ENCODE results near the gene PFDN6. TPM values are rescaled to one million over a fixed set of nuclear protein-coding genes. Genes with fewer than 3 reads are reported as not detected.
"Not testable (repeated sequence)": the region's sequence is repeated elsewhere in the genome, so short reads cannot be mapped to it uniquely, and the experiment has no call there.

Gene PFDN6
- polyA plus RNA-seq, 3 donors, result 47.0 to 131 (median 77.7) TPM

GRCh38 chr6:33272275-33273128, 16.9 kb upstream of the PFDN6 start:
- 8 to 13% (median 9%) methylated on average over 22 of the region's 22 CpGs for WGBS, 3 donors

GRCh38 chr6:33273129-33273923, 16.1 kb upstream of the PFDN6 start:
- 52 to 66% (median 54%) methylated on average over 11 of the region's 11 CpGs for WGBS, 3 donors
- H3K27ac ChIP-seq (ENCODE audit: low read depth, low read length), result no peak overlapping the region

More at GRCh38 chr6:33272275-33273128, 16.9 kb upstream of the PFDN6 start:
- peak overlapping the region; percentile 4 for H3K27ac ChIP-seq (ENCODE audit: low read depth, low read length)

GRCh38 chr6:33273924-33274902, 15.2 kb upstream of the PFDN6 start:
- 55 to 65% (median 59%) methylated on average over 14 of the region's 14 CpGs for WGBS, 3 donors
- H3K27ac ChIP-seq (ENCODE audit: low read depth, low read length), result no peak overlapping the region

- WGBS, 3 donors, result 77 to 81% (median 78%) methylated on average over 16 of the region's 16 CpGs
- not testable (repeated sequence) for H3K27ac ChIP-seq (ENCODE audit: low read depth, low read length)
Observed at GRCh38 chr6:33275795-33276580, 13.4 kb upstream of the PFDN6 start.

GRCh38 chr6:33276581-33276863, 12.9 kb upstream of the PFDN6 start:
- no peak overlapping the region for H3K27ac ChIP-seq (ENCODE audit: low read depth, low read length)

GRCh38 chr6:33276864-33277662, 12.3 kb upstream of the PFDN6 start, which contains the start of gene B3GALT4:
B3GALT4 (plus strand) TSS chr6:33277123; CDS start chr6:33277420, 297 bp downstream.
- peak within 1 kb of the TSS; percentile 63 for H3K27ac ChIP-seq (ENCODE audit: low read depth, low read length)
- WGBS, 3 donors, result 1 to 9% (median 1%) methylated on average over 57 to 80 of the region's 80 CpGs

- WGBS, 3 donors, result 38 to 60% (median 38%) methylated on average over 39 of the region's 39 CpGs
- H3K27ac ChIP-seq (ENCODE audit: low read depth, low read length), result no peak overlapping the region
Observed at GRCh38 chr6:33277663-33278391, 11.6 kb upstream of the PFDN6 start.

- H3K27ac ChIP-seq (ENCODE audit: low read depth, low read length), result no peak overlapping the region
- WGBS, 3 donors, result 81 to 83% (median 82%) methylated on average over 9 of the region's 9 CpGs
Observed at GRCh38 chr6:33278392-33278741, 11.0 kb upstream of the PFDN6 start.

- H3K27ac ChIP-seq (ENCODE audit: low read depth, low read length), result no peak overlapping the region
- whole genome bisulfite sequencing, 3 donors, result 90 to 98% (median 92%) methylated on average over 3 of the region's 3 CpGs
Observed at GRCh38 chr6:33278810-33279209, 10.6 kb upstream of the PFDN6 start.

- WGBS, 3 donors, result 77 to 79% (median 79%) methylated on average over 13 of the region's 13 CpGs
- no peak overlapping the region for H3K27ac ChIP-seq (ENCODE audit: low read depth, low read length)
Observed at GRCh38 chr6:33279257-33279695, 10.1 kb upstream of the PFDN6 start.

GRCh38 chr6:33279971-33280511, 9.4 kb upstream of the PFDN6 start:
- H3K27ac ChIP-seq (ENCODE audit: low read depth, low read length), result no peak overlapping the region
- WGBS, 3 donors, result 50 to 70% (median 58%) methylated on average over 5 of the region's 5 CpGs

GRCh38 chr6:33280539-33280938, 8.9 kb upstream of the PFDN6 start:
- 80 to 87% (median 87%) methylated on average over 6 of the region's 6 CpGs for WGBS, 3 donors
- no peak overlapping the region for H3K27ac ChIP-seq (ENCODE audit: low read depth, low read length)

- WGBS, 3 donors, result 91 to 93% (median 92%) methylated on average over 4 of the region's 4 CpGs
- not testable (repeated sequence) for H3K27ac ChIP-seq (ENCODE audit: low read depth, low read length)
Observed at GRCh38 chr6:33285214-33285613, 4.2 kb upstream of the PFDN6 start.

GRCh38 chr6:33286946-33287914, 2.2 kb upstream of the PFDN6 start:
- H3K27ac ChIP-seq (ENCODE audit: low read depth, low read length), result no peak overlapping the region
- 89 to 93% (median 91%) methylated on average over 22 of the region's 22 CpGs for WGBS, 3 donors
